ENCODE results near the gene FSTL5. TPM values are rescaled to one million over a fixed set of nuclear protein-coding genes. Genes with fewer than 3 reads are reported as not detected.

The FSTL5 gene
- total and polyA plus RNA-seq, 10 of the 15 experiments (the other 5 are each of a cell fraction or from before 2014, with no cell fraction given) = 0.04 to 2.4 (median 0.08) TPM; not detected in 4

DNA sequence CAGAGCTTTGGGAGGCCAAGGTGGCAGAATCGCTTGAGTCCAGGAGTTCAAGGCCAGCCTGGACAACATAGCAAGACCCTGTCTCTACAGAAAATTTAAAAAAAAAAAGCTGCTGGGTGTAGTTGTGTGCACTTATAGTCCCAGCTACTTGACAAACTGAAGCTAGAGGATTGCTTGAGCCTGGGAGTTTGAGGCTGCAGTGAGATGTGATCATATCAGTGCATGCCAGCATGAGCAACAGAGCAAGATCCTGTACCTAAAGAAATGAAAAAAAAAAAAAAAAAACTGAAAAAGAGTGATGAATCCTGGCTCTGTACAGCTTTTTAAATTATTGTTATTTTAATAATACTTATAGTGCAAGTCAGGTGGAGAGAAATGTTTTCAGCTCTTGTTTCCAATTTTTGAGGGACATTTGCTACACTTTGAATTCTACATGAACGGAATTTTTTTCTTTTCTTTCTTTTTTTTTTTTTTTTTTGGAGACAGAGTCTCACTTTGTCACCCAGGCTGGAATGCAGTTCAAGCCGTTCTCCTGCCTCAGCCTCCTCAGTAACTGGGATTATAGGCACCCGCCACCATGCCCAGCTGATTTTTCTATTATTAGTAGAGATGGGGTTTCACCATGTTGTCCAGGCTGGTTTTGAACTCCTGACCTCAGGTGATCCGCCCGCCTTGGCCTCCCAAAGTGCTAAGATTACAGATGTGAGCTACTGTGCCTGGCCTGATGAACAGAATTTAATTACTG is 215.6 kb downstream of the FSTL5 start:
- H3K27ac ChIP-seq (ENCODE audit: control insufficient read depth, insufficient read depth) = no peak overlapping the region
- no peak overlapping the region for H3K4me2 ChIP-seq (ENCODE audit: control insufficient read depth, insufficient read depth)
- ChIA-PET POLR2A (interaction anchor here (0.6 to 0.7 kb wide), 3 partner anchors 314 to 561 kb away, joined by 3 to 6 read pairs (median 6); no protein-coding TSS in a partner anchor), CTCF (interaction anchor here (0.8 to 1.8 kb wide), 8 partner anchors 9 to 699 kb away, joined by 3 to 8 read pairs (median 3); no protein-coding TSS in a partner anchor), SMC1A (ENCODE audit: uncharacterized antibody, unreplicated experiment) (interaction anchor here (0.6 to 1.9 kb wide), 12 partner anchors 9 to 714 kb away, joined by 3 to 13 read pairs (median 4); no protein-coding TSS in a partner anchor), RAD21 (ENCODE audit: unreplicated experiment) (interaction anchor here (0.5 to 1.4 kb wide), 6 partner anchors 10 to 721 kb away, joined by 3 to 5 read pairs (median 4); no protein-coding TSS in a partner anchor)
- in situ Hi-C loops (cut with MboI) (no loop called here), intact Hi-C loops (cut with micrococcal nuclease; ENCODE audit: unreplicated experiment) (no loop called here)
- no TSS peak for BruUV-seq (replicated peaks)
- no peaks in the 10 kb centered on the region for H3K4me1 ChIP-seq (ENCODE audit: control insufficient read depth, insufficient read depth, low read length)
- H3K4me3 ChIP-seq = no peak overlapping the region
- no peak overlapping the region for H2AFZ ChIP-seq (ENCODE audit: control insufficient read depth, low read depth, low read length)
- no peaks in the 10 kb centered on the region for H3K9me3 ChIP-seq (replicated peaks; ENCODE audit: control insufficient read depth, insufficient read depth, low read length)
- TF ChIP-seq SREBF2 (IDR thresholded peaks at IDR 0.05; ENCODE audit: low read length) = no peak
- no peak for TF ChIP-seq TCF7 (IDR thresholded peaks at IDR 0.05; ENCODE audit: borderline replicate concordance)
- TF ChIP-seq ASH2L (IDR thresholded peaks at IDR 0.05; ENCODE audit: borderline replicate concordance, low read depth) = no peak
- DNase-seq (ENCODE audit: low read depth, low spot score) = no peak
- H3K9ac ChIP-seq (ENCODE audit: control insufficient read depth, insufficient read depth, low read length) = no peak overlapping the region
- no peaks in the 10 kb centered on the region for H3K27me3 ChIP-seq (replicated peaks in 1 of 2; ENCODE audit: control insufficient read depth in 2 of 2, insufficient read depth in 2 of 2, low read length in 1 of 2)
- no peak for ATAC-seq
- WGBS (ENCODE audit: insufficient coverage, insufficient replicate concordance, low lambda C conversion rate, missing lambda C conversion rate) = 50% methylated on average over 6 of the region's 6 CpGs
- no peaks in the 10 kb centered on the region for H3K79me2 ChIP-seq (ENCODE audit: control insufficient read depth, insufficient read depth, low read length)
- no peak for FAIRE-seq
- H3K36me3 ChIP-seq (ENCODE audit: control insufficient read depth in 2 of 2, insufficient read depth in 2 of 2, low read length in 1 of 2) = no peaks in the 10 kb centered on the region
- no peaks in the 10 kb centered on the region for H4K20me1 ChIP-seq (ENCODE audit: control insufficient read depth, insufficient read depth)

DNA sequence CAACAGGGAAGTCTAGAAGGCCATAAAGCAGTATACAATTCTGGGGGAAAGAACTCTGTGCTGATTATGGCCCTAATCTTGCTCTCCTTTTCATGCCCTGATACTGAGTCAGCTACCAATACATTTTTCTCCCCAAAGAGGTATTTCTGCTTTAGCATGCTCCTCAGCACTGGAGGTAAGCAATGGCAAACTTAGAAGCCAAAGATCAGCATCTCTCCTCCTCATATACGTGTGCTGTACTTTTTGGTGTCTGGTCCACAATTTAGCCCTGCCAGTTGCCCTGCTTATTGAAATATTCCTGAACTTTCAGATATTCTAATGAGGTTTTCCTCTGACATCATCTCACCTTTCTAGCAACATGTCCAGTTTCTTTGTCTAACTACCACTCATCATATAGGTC is 226.2 kb downstream of the FSTL5 start:
- POLR2A ChIA-PET = no interaction called here
- RAD21 ChIA-PET (ENCODE audit: unreplicated experiment) = no interaction called here
- Histone ChIP-seq H3K4me2 (ENCODE audit: control insufficient read depth, insufficient read depth) (no peak overlapping the region), H3K9ac (ENCODE audit: control insufficient read depth, insufficient read depth, low read length) (no peak overlapping the region), H2AFZ (ENCODE audit: control insufficient read depth, low read depth, low read length) (no peak overlapping the region), H3K27ac (ENCODE audit: control insufficient read depth, insufficient read depth) (no peak overlapping the region), H3K36me3 (ENCODE audit: control insufficient read depth in 2 of 2, insufficient read depth in 2 of 2, low read length in 1 of 2) (no peaks in the 10 kb centered on the region), H3K79me2 (ENCODE audit: control insufficient read depth, insufficient read depth, low read length) (no peaks in the 10 kb centered on the region), H3K4me3 (no peak overlapping the region), H3K9me3 (replicated peaks; ENCODE audit: control insufficient read depth, insufficient read depth, low read length) (no peaks in the 10 kb centered on the region), H3K4me1 (ENCODE audit: control insufficient read depth, insufficient read depth, low read length) (no peaks in the 10 kb centered on the region), H3K27me3 (replicated peaks in 1 of 2; ENCODE audit: control insufficient read depth in 2 of 2, insufficient read depth in 2 of 2, low read length in 1 of 2) (no peaks in the 10 kb centered on the region), H4K20me1 (ENCODE audit: control insufficient read depth, insufficient read depth) (no peaks in the 10 kb centered on the region)
- CTCF ChIA-PET = interaction anchor here (1.0 kb wide), 1 partner anchor 10 kb away, joined by 3 read pairs; no protein-coding TSS in a partner anchor
- FAIRE-seq (no peak), ATAC-seq (no peak; the same call in 2 of the 3 replicates), DNase-seq (ENCODE audit: low read depth, low spot score) (no peak)
- intact Hi-C loops (cut with micrococcal nuclease; ENCODE audit: unreplicated experiment) = no loop called here
- SMC1A ChIA-PET (ENCODE audit: uncharacterized antibody, unreplicated experiment) = no interaction called here
- in situ Hi-C loops (cut with MboI) = no loop called here
- BruUV-seq (replicated peaks) = no TSS peak
- no peak for TF ChIP-seq STAT1 (conservative IDR thresholded peaks at IDR 0.05)
- TF ChIP-seq MYC (IDR thresholded peaks at IDR 0.05; ENCODE audit: insufficient read depth, insufficient read length, insufficient replicate concordance, low read length, severe bottlenecking) = no peak
- no peak for TF ChIP-seq EED (IDR thresholded peaks at IDR 0.05; ENCODE audit: low read depth)
- TF ChIP-seq SMC3 (IDR thresholded peaks at IDR 0.05; ENCODE audit: borderline replicate concordance, low read length) = no peak
- TF ChIP-seq SUZ12 (IDR thresholded peaks at IDR 0.05; ENCODE audit: unreplicated experiment) = no peak
- no peak for TF ChIP-seq ZSCAN29 (IDR thresholded peaks at IDR 0.05)
- WGBS (ENCODE audit: insufficient coverage, insufficient replicate concordance, low lambda C conversion rate, missing lambda C conversion rate) = 0% methylated on average over 1 of the region's 1 CpG

Data from GM12878 (cell line).